GM23338 (cell line): ENCODE results near the gene CSNK1A1L. TPM values are rescaled to one million over a fixed set of nuclear protein-coding genes. Genes with fewer than 3 reads are reported as not detected.

Experiments used
- ATAC-seq: fragments of 200-7000 bp; cut with Tn5 transposase; 3 replicates; pipeline ENCODE4 v1.9.1; 2020
- DNase-seq: peaks from one replicate; pipeline ENCODE4 v3.0.0-alpha.2; 2015; ENCODE audit warnings: low spot score
- H2AFZ ChIP-seq: fragments of 200-600 bp; sonication (generic); 2 replicates; pipeline ENCODE4 v1.8.0; 2016; ENCODE audit warnings: antibody characterized with exemption, mild to moderate bottlenecking, moderate library complexity
- H3F3A ChIP-seq: fragments of 200-600 bp; sonication (generic); replicated peaks from 2 replicates; pipeline ENCODE4 v1.8.0; 2017; ENCODE audit warnings: antibody characterized with exemption, mixed run types, low read depth
- H3K27ac ChIP-seq: fragments of 200-600 bp; sonication (generic); 2 replicates; pipeline ENCODE4 v1.6.1; 2016; ENCODE audit warnings: low read depth
- H3K27me3 ChIP-seq: fragments of 200-600 bp; sonication (generic); 2 replicates; pipeline ENCODE4 v1.8.0; 2016; ENCODE audit warnings: mild to moderate bottlenecking, mixed run types, moderate library complexity; ENCODE audit not compliant: insufficient read depth
- H3K36me3 ChIP-seq: fragments of 200-600 bp; sonication (generic); 2 replicates; pipeline ENCODE4 v1.8.0; 2016; ENCODE audit warnings: mild to moderate bottlenecking; ENCODE audit not compliant: insufficient read depth
- H3K4me1 ChIP-seq: fragments of 200-600 bp; sonication (generic); 2 replicates; pipeline ENCODE4 v1.8.0; 2016; ENCODE audit warnings: mild to moderate bottlenecking, moderate library complexity; ENCODE audit not compliant: insufficient read depth
- H3K4me2 ChIP-seq: fragments of 200-600 bp; sonication (generic); 2 replicates; pipeline ENCODE4 v1.7.1; 2017; ENCODE audit warnings: mixed run types
- H3K4me3 ChIP-seq: fragments of 200-600 bp; sonication (generic); 2 replicates; pipeline ENCODE4 v1.6.1; 2016; ENCODE audit warnings: mixed run types
- H3K79me2 ChIP-seq: fragments of 200-600 bp; sonication (generic); replicated peaks from 2 replicates; pipeline ENCODE4 v1.8.0; 2017; ENCODE audit warnings: mild to moderate bottlenecking; ENCODE audit not compliant: insufficient read depth
- H3K9me2 ChIP-seq: fragments of 200-600 bp; sonication (generic); 2 replicates; pipeline ENCODE4 v1.8.0; 2017; ENCODE audit not compliant: insufficient read depth
- H4K20me1 ChIP-seq: fragments of 200-600 bp; sonication (generic); replicated peaks from 2 replicates; pipeline ENCODE4 v1.8.0; 2017; ENCODE audit warnings: mild to moderate bottlenecking; ENCODE audit not compliant: insufficient read depth
- H3K27ac Mint-ChIP-seq: 2 replicates; pipeline ENCODE4 v1.8.0; 2020; ENCODE audit warnings: inconsistent platforms, mild to moderate bottlenecking, moderate library complexity, mixed read lengths
- H3K27me3 Mint-ChIP-seq: 3 replicates; pipeline ENCODE4 v1.8.0; 2022; ENCODE audit warnings: low read depth, mild to moderate bottlenecking, moderate library complexity, mixed read lengths, inconsistent platforms; ENCODE audit not compliant: insufficient read depth, poor library complexity
- H3K36me3 Mint-ChIP-seq: 3 replicates; pipeline ENCODE4 v1.8.0; 2021; ENCODE audit warnings: low read depth, mild to moderate bottlenecking, inconsistent platforms, moderate library complexity, mixed read lengths
- H3K4me1 Mint-ChIP-seq: 3 replicates; pipeline ENCODE4 v1.8.0; 2020; ENCODE audit warnings: mild to moderate bottlenecking, inconsistent platforms, mixed read lengths
- H3K4me3 Mint-ChIP-seq: 3 replicates; pipeline ENCODE4 v1.8.0; 2021; ENCODE audit warnings: moderate library complexity, mild to moderate bottlenecking, inconsistent platforms, mixed read lengths
- H3K9me3 Mint-ChIP-seq: 3 replicates; pipeline ENCODE4 v1.8.0; 2020; ENCODE audit warnings: moderate library complexity, mild to moderate bottlenecking, inconsistent platforms, mixed read lengths
- CTCF ChIP-seq, 2 experiments: fragments of 200-600 bp in 1 of 2; sonication (generic) in 1 of 2; conservative IDR thresholded peaks; 2 replicates each; pipeline versions ENCODE4 v1.5.1 to v1.6.1; 2016 to 2017; ENCODE audit warnings: antibody characterized with exemption in 2 of 2, low read depth in 2 of 2, mild to moderate bottlenecking in 2 of 2, moderate library complexity in 1 of 2
- EZH2 ChIP-seq: fragments of 200-600 bp; sonication (generic); IDR thresholded peaks from one replicate; pipeline ENCODE4 v1.8.0; 2017; ENCODE audit warnings: antibody characterized with exemption, mild to moderate bottlenecking, low read depth; ENCODE audit not compliant: unreplicated experiment
- EZH2phosphoT487 ChIP-seq: fragments of 200-600 bp; sonication (generic); IDR thresholded peaks from one replicate; pipeline ENCODE4 v1.8.1; 2018; ENCODE audit warnings: antibody characterized with exemption; ENCODE audit not compliant: unreplicated experiment
- JUNB ChIP-seq: IDR thresholded peaks from one replicate; pipeline ENCODE4 v1.6.1; 2016; ENCODE audit warnings: antibody characterized with exemption; ENCODE audit not compliant: unreplicated experiment
- NANOG ChIP-seq: IDR thresholded peaks from 2 replicates; pipeline ENCODE4 v1.6.1; 2016; ENCODE audit warnings: antibody characterized with exemption, borderline replicate concordance
- POLR2AphosphoS5 ChIP-seq: IDR thresholded peaks from 2 replicates; pipeline ENCODE4 v1.6.1; 2016; ENCODE audit warnings: antibody characterized with exemption, low read depth
- REST ChIP-seq: IDR thresholded peaks from one replicate; pipeline ENCODE4 v1.6.1; 2018; ENCODE audit warnings: antibody characterized with exemption; ENCODE audit not compliant: unreplicated experiment
- ZNF114 ChIP-seq: fragments of 250-450 bp; sonication (Bioruptor Pico); IDR thresholded peaks from 2 replicates; pipeline ENCODE4 v1.5.0; 2020; ENCODE audit warnings: mild to moderate bottlenecking, moderate library complexity
- ZNF331 ChIP-seq: fragments of 250-450 bp; sonication (Bioruptor Pico); IDR thresholded peaks from 2 replicates; pipeline ENCODE4 v1.5.0; 2020; ENCODE audit warnings: low read depth, mild to moderate bottlenecking, moderate library complexity
- polyA plus RNA-seq: library from polyadenylated mRNA; unstranded; fragments of >200 nt; fragmentation: Nextera tagmentation; extraction: Ambion mirVana; gene quantifications from 2 replicates; pipeline ENCODE4 v1.2.1, GENCODE V29; 2016
- total RNA-seq: library from RNA; depleted of rRNA; stranded (reverse); fragments of >200 nt; shearing (Covaris generic); gene quantifications from 2 replicates; pipeline ENCODE4 v1.2.3, GENCODE V29; 2014
- TF ChIP-seq, protein P1 (sequence below): IDR thresholded peaks from 2 replicates; pipeline ENCODE4 v1.6.1; 2016; ENCODE audit warnings: antibody characterized with exemption
- TF ChIP-seq, protein P2 (sequence below): fragments of 250-450 bp; sonication (Bioruptor Pico); IDR thresholded peaks from 2 replicates; pipeline ENCODE4 v1.5.0; 2020; ENCODE audit warnings: mild to moderate bottlenecking, moderate library complexity

Gene CSNK1A1L
- total and polyA plus RNA-seq, 2 experiments from 2014 or later: not detected

DNA sequence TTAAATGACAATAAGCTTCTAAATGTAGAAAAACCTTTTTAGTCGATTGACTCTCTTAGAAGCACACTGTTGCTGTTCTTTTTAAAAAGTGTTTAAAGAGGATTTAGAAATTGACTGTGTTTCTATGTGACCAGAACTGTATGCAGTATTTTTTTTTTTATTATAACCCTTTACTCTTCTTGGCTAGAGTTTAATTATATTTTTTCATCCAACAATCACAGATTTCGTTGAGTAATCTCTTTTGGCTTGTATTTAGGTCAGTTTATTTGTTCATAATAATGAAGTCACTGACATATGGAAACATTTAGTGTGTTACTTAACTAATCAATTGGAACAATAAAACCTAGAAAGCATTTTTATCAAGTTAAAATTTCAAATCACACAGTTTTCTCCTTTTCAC is 19.9 kb downstream of the CSNK1A1L start (continued):
- TF ChIP-seq, protein P1, sequence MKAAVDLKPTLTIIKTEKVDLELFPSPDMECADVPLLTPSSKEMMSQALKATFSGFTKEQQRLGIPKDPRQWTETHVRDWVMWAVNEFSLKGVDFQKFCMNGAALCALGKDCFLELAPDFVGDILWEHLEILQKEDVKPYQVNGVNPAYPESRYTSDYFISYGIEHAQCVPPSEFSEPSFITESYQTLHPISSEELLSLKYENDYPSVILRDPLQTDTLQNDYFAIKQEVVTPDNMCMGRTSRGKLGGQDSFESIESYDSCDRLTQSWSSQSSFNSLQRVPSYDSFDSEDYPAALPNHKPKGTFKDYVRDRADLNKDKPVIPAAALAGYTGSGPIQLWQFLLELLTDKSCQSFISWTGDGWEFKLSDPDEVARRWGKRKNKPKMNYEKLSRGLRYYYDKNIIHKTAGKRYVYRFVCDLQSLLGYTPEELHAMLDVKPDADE: no peak
- no peak for TF ChIP-seq ZNF114 (CRISPR knock-in tag)
- no peak for TF ChIP-seq EZH2phosphoT487
- no peak for TF ChIP-seq JUNB
- TF ChIP-seq REST: no peak
- no peak for TF ChIP-seq POLR2AphosphoS5
- TF ChIP-seq CTCF (conservative IDR thresholded peaks at IDR 0.05; ENCODE audit: low read depth in 2 of 2): no peak
- TF ChIP-seq NANOG: no peak
- no peak for TF ChIP-seq EZH2

DNA sequence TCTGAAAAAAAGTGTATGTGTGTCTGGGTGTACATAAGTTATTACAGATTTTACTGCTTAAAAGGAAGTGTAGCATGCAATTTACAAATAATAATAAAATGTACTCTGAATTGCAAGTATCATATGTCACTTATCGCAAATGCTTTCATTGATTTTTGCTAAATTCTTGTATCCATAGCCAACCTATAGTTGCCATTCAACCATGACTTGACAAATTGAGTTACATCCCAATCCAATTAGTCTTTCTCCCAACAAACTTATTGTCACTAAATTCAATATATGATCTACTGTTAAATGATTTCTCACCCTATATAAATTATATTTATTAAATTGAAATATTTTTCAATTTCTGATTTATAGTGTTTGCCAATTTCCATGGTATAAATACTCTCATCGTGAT is 28.6 kb downstream of the CSNK1A1L start:
- Mint-ChIP-seq H3K27me3 (no peaks in the 10 kb centered on the region), H3K4me3 (no peak overlapping the region), H3K36me3 (no peaks in the 10 kb centered on the region), H3K4me1 (peaks cover 3% of the 10 kb centered on the region; the same call in 2 of the 3 replicates), H3K9me3 (no peaks in the 10 kb centered on the region), H3K27ac (no peak overlapping the region)
- Histone ChIP-seq H2AFZ (no peak overlapping the region), H3K9me2 (no peaks in the 10 kb centered on the region), H3F3A (no peaks in the 10 kb centered on the region), H3K36me3 (no peaks in the 10 kb centered on the region), H3K4me2 (no peak overlapping the region), H3K4me1 (no peaks in the 10 kb centered on the region), H3K4me3 (no peak overlapping the region), H4K20me1 (no peaks in the 10 kb centered on the region), H3K27ac (no peak overlapping the region), H3K27me3 (no peaks in the 10 kb centered on the region), H3K79me2 (no peaks in the 10 kb centered on the region)
- ATAC-seq (no peak), DNase-seq (no peak)
- no peak for TF ChIP-seq ZNF331 (CRISPR knock-in tag)
- no peak for TF ChIP-seq NANOG
- no peak for TF ChIP-seq JUNB
- TF ChIP-seq, protein P2, sequence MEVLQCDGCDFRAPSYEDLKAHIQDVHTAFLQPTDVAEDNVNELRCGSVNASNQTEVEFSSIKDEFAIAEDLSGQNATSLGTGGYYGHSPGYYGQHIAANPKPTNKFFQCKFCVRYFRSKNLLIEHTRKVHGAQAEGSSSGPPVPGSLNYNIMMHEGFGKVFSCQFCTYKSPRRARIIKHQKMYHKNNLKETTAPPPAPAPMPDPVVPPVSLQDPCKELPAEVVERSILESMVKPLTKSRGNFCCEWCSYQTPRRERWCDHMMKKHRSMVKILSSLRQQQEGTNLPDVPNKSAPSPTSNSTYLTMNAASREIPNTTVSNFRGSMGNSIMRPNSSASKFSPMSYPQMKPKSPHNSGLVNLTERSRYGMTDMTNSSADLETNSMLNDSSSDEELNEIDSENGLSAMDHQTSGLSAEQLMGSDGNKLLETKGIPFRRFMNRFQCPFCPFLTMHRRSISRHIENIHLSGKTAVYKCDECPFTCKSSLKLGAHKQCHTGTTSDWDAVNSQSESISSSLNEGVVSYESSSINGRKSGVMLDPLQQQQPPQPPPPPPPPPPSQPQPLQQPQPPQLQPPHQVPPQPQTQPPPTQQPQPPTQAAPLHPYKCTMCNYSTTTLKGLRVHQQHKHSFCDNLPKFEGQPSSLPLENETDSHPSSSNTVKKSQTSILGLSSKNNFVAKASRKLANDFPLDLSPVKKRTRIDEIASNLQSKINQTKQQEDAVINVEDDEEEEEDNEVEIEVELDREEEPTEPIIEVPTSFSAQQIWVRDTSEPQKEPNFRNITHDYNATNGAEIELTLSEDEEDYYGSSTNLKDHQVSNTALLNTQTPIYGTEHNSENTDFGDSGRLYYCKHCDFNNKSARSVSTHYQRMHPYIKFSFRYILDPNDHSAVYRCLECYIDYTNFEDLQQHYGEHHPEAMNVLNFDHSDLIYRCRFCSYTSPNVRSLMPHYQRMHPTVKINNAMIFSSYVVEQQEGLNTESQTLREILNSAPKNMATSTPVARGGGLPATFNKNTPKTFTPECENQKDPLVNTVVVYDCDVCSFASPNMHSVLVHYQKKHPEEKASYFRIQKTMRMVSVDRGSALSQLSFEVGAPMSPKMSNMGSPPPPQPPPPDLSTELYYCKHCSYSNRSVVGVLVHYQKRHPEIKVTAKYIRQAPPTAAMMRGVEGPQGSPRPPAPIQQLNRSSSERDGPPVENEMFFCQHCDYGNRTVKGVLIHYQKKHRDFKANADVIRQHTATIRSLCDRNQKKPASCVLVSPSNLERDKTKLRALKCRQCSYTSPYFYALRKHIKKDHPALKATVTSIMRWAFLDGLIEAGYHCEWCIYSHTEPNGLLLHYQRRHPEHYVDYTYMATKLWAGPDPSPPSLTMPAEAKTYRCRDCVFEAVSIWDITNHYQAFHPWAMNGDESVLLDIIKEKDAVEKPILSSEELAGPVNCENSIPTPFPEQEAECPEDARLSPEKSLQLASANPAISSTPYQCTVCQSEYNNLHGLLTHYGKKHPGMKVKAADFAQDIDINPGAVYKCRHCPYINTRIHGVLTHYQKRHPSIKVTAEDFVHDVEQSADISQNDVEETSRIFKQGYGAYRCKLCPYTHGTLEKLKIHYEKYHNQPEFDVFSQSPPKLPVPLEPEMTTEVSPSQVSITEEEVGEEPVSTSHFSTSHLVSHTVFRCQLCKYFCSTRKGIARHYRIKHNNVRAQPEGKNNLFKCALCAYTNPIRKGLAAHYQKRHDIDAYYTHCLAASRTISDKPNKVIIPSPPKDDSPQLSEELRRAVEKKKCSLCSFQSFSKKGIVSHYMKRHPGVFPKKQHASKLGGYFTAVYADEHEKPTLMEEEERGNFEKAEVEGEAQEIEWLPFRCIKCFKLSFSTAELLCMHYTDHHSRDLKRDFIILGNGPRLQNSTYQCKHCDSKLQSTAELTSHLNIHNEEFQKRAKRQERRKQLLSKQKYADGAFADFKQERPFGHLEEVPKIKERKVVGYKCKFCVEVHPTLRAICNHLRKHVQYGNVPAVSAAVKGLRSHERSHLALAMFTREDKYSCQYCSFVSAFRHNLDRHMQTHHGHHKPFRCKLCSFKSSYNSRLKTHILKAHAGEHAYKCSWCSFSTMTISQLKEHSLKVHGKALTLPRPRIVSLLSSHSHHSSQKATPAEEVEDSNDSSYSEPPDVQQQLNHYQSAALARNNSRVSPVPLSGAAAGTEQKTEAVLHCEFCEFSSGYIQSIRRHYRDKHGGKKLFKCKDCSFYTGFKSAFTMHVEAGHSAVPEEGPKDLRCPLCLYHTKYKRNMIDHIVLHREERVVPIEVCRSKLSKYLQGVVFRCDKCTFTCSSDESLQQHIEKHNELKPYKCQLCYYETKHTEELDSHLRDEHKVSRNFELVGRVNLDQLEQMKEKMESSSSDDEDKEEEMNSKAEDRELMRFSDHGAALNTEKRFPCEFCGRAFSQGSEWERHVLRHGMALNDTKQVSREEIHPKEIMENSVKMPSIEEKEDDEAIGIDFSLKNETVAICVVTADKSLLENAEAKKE (CRISPR knock-in tag): no peak
- TF ChIP-seq EZH2phosphoT487: no peak
- TF ChIP-seq POLR2AphosphoS5: no peak
- no peak for TF ChIP-seq ZNF114 (CRISPR knock-in tag)
